GM04504 (cell line): ENCODE measurements around the gene EDNRA.
"Not testable (repeated sequence)": the region's sequence is repeated elsewhere in the genome, so short reads cannot be mapped to it uniquely, and the experiment has no call there.

ENCODE experiments used
- DNase-seq: peaks from one replicate; pipeline ENCODE4 v3.0.0-alpha.2; 2012; ENCODE audit warnings: low read depth

The EDNRA gene

DNA sequence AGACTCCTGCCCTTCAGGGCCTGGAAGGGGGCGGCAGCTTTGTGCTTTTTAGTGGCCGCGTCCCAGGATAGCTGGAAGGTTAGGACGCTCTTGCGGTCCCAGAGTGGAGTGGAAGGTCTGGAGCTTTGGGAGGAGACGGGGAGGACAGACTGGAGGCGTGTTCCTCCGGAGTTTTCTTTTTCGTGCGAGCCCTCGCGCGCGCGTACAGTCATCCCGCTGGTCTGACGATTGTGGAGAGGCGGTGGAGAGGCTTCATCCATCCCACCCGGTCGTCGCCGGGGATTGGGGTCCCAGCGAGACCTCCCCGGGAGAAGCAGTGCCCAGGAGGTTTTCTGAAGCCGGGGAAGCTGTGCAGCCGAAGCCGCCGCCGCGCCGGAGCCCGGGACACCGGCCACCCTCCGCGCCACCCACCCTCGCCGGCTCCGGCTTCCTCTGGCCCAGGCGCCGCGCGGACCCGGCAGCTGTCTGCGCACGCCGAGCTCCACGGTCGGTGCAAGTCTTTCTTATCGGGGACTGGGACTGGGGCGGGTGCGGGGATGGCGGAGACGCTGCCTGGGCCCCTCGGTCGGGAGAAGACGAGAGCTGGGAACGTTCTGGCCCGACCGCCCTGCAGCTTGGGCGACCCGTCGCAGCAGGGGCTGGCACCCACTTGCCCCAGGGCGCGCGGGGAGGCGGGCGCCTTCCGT lies at the start of gene EDNRA:
Gene EDNRA (plus strand): TSS at position 207 of the 686 bp plus-strand sequence. CDS start 4,585 bp downstream, outside the sequence.
- DNase-seq = no peak

DNA sequence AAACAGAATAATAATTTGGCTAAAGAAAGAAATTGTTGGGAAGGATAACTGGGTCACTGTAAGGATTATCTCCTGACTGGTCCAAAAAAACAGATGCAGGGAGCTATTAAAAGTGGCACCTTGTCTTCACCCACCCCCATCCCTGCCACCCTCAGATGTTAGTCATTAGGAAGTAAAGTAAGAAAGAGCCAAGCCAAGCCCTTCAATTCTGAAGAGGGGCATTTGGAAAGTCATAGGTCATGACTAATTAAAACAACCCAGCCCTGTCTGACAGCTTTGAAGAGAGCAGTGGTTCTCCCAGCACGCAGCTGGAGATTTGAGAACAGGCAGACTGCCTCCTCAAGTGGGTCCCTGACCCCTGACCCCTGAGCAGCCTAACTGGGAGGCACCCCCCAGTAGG lies 46.5 kb upstream of the EDNRA start:
- not testable (repeated sequence) for DNase-seq

DNA sequence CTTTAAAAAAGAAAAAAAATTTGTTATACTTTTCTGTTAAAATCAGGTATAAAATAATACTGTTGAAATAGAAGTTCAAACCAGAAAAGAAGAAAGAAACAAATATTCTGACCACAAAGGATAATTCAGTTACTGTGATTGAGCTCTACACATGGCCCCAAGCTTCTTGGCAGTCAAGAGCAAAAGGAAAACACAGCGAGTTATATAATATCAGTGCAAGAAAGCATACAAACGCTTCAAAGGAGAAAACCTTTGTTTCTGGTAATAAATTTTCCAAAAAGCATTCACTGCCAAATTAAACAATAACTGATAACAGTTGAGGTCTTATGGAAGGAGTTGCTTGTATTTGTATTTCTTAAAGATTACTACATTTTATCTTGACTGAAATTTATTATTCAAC lies 40.5 kb upstream of the EDNRA start:
- no peak for DNase-seq

DNA sequence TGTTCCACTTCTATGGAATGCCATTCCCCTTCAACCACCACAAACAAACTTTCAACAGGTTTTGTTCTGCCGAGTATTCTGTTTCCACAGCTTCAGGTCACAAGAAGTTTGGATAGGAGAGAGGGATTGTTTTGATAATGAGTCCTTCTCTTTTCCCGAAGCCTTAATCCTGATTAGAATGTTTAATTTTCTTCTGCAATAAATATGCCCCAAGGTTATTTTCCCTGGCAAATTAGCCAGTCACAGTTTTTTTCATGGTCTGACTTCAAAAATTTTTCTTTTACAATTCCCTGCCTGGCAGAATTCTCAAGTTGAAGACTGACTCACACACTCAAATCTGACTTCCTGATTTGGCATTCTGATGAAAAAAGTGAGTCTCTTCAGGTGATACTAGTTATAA lies 33.1 kb upstream of the EDNRA start:
- DNase-seq = no peak

DNA sequence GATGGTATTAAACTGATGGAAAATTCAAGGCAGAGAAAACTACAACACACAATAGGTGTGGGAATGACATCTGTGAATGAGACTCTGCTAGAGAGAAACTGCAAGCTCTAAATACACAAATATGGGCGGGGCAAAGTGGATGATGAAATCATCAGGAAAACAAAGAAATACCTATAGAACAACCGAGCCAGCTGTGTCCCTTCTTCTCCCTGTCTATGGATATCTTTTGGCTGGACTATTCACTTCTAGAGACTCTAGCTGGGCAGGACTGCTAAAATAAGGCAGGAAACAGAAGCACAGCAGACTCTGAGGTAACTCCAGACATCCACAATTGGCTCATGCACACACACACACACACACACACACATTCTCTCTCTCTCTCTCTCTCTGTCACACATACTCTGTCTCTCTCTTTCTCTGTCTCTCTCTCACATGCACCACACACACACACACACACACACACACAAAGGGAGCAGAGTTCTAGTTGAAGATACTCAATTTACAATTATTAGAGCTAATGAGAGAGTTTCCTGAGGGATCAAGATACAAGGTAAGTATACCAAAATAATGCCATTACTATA lies 27.2 kb upstream of the EDNRA start:
- DNase-seq = no peak

DNA sequence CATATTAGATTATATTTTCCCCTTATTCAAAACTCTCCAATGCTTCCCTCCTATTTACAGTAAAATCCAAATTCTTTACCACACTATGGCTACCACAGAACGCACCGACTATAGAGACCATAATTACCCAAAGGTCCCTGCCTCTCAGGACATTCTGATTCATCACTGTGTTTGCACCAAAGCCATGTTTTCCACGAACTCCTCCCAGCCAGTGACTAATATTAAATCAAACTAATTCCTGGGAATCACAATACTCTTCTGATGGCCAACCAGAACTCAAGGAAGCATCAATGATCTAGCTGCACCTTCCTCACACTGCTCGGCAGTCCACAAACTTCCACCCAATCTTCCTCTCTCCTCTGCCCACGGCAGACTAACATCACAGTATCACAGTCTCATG lies 24.2 kb upstream of the EDNRA start:
- no peak for DNase-seq

DNA sequence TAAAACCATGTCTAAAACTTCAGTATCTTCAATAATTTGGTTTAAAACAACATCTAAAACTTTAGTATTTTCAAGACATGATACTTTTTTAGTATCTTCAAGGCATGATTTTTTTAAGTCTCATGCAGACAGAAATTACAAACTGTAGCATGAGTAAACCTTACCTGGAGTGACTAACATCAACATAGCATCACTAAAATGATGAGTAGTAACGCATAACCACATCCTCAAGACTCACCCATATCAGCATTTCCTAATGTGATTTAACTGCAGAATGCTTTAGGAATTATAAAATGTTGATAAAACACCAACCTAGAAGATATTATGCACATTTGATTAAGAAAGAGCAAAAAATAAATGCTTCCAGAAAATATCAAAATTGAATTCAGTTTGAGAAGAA lies 19.7 kb upstream of the EDNRA start:
- no peak for DNase-seq

DNA sequence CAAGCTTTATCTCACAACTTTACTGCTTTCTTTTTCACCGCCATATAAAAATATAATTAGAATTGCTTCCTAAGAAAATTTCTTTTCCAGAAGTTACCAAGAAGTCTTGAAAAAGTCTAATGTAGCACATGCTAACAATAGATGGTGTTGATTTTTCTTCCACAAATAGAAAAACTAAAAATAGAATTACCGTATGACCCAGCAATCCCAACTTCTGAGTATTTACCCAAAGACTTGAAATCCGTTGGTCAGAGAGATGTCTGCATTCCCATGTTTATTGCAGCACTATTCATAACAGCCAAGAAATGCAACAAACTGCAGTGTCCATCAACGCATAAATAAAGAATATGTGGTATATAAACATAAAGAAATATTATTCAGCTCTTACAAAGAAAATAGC lies 17.8 kb upstream of the EDNRA start:
- no peak for DNase-seq

DNA sequence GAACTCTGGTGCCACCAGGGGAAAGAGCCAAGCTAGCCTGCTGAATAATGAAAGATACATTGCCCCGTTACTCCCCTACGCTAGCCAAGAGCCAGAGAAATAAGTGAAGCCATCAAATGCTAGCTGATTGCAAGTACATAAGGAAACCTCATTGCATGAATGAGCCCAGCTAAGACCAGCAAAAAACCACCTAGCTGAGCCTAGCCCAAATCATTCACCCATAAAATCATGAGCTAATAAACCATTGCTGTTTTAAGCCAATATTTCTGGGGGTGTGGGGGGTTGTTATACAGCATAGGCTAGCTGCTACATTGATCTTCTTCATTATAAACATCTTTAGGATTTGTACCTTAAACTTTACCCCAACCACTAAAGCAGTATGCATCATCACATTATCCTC lies 15.4 kb upstream of the EDNRA start:
- no peak for DNase-seq

DNA sequence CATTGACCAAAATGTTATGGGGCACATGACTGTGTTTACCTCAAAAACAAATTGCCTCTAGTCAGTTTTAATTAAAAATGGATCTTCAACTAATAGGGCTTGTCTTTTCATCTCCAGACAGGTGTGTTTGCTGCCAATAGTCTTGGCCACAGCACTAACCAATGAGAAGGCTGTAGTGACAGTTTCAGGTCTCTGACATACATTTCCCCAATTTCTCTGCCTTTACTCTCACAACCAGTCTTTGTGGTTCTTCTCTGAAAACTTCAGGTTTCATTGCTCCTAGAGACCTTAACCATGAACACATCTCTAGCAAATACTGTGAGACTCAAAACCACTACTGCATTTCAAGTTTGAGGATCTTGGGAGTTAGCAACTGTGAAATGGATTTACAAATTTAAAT lies 3.5 kb upstream of the EDNRA start:
- no peak for DNase-seq

DNA sequence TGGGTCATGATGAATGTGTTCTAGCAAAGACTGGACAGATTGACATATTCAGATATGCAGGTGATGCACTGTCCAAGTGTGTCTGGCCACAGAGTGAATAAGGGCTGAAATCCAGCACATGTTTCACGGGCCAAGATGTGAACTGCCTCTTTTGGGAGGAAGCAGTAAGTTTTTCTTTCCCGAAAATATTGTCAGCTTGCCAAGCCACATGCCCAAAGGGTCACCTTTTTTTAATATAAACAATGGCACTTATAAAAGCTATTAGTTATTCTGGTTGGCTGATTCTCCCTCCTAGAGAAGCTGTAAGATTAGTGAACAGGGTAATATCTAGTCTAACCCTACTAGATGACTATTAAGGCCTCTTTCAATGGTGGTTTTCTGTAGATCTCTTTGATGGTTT lies 1.5 kb upstream of the EDNRA start:
- no peak for DNase-seq

DNA sequence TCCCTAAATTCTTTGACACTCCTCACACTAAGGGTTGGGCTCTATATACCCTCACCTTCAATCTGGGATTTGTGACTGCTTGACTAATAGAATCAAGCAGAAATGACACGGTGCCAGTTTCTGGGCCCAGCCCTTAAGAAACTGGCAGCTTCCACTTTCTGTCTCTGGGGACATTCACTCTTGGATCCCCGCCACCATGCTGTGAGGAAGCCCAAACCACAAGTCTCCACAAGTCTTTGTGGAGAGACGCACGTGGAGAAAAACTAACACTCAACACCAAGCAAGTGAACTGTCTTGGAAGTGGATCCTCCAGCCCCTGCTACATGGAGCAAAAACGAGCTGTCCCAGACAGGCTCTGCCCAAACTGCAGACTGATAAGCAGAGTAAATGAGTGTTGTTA lies 1.1 kb upstream of the EDNRA start:
- DNase-seq = no peak

DNA sequence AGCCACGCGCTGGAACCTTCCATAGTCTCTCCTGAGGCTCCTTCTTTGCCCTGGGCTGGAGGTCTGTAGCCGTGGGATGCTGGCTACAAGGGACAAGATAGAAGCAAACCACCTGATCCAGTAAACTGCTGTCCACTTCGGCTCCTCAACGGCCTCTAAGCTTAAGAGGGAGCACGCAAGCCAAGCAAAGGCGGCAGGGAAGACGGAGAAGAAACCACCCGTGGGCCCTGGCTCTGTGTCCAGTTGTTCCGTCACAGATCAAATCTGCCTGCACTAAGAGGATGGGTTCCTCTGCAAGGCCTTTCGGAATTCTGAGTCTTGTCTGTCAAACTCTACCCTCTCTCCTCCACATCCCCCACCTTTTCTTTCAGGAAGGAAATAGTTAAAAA lies 401 bp upstream of the EDNRA start:
- no peak for DNase-seq

DNA sequence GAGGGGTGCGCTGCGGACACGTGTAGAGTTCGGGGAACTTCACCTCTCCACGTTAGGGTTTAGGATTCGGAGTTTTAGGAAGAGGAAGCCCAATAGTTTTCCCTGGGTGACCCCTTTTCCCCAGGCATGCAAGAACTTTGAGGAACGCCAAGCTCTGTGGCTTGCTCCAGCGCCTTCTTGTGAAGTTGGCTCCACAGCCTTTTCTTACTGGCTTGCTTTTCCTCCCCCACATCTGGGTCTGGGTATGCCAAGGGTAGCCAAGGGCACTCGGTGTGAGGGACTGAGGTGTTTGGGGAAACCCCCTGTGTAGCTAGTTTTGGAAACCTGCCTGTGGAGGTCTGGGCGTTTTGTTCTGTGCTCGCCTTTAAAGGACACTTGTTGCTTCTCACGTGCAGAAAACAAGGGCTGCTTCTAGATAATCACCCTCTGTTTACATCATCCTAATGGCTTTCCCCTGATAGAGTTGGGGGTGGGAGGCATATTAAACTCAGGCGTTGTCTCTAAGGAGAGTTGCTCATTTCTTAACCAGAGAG lies 746 bp downstream of the EDNRA start:
- no peak for DNase-seq

DNA sequence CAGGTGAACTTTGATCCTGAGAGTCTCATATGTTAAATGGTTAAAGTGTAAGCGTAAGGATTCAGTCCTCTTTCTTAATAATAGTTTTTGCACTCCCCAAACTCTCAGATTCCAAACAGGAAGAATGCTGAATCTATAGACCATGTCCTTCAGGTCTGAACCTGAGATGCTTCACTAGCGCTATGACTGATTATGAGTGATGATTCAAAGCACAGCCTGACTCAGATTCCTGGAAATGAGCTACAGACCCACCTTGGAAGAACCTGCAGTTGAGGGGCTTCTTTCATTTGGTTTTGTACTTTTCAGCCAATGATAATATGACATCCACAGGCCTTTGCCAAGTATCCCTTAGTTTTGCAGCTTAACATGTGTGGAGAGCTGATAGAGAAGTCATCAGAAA lies 1.4 kb downstream of the EDNRA start:
- no peak for DNase-seq

DNA sequence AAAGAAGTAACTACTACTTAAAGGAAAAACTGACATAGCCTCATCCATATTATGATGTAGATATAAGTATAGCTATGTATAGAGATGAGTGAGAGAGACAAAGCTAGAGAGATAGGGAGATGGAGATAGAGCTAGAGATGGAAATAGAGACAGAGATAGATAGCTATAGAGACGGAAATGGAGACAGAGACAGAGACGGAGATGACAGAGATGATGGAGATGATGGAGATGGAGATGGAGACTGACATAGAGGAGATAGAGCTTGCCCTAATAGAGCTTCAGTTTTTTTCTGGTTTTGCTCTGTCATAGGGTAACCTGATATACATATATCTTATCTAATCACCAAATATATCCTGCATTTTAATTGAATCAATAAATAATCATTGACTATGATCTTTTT lies 4.3 kb downstream of the EDNRA start:
- DNase-seq = no peak

DNA sequence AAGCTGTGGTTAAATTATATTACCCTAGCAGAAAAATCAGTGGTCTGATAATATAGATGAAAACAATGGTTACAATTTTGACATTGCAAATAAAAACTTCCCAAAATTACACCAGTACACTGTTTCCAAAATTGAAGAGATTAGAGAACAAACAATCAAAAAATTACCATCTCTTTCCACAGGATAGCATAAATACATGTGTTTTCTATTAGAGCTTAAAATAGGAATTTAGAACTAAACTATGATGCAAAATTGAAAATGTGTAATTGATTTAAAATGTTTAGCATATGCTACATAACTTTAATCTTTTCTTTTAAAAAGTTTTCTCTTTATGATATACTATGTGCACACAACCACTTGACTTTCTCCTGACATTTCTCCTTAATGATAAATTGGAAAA lies 6.7 kb downstream of the EDNRA start:
- no peak for DNase-seq

DNA sequence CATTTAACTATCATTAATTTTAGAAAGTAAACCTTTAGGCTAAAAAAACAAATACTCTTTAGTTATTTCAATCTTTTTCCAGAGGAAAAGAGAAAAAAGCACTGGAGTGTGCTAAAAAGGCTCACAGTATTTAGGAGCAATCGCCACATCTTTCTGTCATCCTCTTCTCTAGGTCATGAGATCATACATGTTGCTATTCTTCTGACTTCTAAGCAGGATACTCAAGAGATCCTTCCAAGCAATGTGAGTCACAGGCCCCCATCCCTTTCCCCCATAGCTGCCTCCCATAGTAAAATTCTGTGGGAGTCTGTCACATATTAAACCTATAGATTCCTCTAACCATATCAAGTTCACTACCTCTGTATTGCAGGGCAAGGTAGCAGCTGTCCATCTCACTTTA lies 7.7 kb downstream of the EDNRA start:
- DNase-seq = no peak

DNA sequence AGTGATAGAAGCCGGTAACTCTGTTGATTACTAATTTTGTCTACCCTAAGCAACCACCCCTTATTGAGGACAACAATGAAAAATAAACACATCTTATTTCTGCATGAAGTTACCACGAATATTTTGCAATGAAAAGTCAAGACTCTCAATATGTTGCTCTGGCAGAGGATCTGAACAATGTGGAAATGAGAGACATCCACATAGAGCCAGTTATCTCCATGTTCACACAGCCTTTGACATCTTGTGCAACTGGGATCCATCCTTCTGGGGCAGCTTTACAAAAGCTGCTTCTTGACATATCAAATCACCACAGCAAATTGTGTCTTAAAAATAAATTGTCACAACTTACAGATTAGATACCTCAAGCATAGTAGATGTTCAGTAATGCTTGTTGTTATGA lies 10.2 kb downstream of the EDNRA start:
- no peak for DNase-seq

DNA sequence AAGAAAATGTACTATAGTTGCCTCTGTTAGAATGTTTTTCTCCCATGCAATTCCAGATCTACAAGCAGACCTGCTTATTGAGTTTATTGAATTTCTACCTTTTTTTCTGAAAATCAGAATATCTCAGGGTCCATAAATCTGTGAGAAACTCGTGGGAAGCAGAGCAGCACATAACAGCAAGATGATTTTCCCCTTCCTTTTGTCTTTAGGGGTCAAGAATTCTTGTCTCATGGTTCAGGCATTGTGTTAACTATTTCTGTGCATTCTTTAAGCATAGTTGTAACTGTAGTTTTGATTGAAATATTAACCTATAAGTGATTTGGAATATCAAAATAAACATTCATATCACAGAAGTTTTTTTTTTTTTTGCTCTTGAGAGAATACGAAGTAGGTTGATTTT lies 11.4 kb downstream of the EDNRA start:
- no peak for DNase-seq

DNA sequence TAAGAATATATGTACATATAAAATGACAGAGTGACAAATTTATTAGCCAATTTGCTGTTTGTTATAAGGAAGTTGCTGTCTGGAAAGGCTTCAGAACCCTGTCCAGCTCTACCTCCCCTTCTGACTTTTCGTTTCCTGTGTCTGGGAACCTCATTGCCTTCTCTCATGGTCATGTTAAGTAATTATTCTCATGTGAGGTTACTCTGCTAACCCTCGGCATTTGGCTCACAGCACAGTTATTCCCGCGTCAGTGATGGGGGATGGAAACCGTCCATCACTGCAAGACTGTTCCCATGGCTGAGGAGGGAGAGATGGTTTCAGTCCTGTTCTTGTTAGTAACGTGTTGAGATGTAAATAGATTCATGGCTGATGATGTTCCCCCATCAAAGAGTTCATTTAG lies 11.9 kb downstream of the EDNRA start:
- peak; percentile 34 for DNase-seq

DNA sequence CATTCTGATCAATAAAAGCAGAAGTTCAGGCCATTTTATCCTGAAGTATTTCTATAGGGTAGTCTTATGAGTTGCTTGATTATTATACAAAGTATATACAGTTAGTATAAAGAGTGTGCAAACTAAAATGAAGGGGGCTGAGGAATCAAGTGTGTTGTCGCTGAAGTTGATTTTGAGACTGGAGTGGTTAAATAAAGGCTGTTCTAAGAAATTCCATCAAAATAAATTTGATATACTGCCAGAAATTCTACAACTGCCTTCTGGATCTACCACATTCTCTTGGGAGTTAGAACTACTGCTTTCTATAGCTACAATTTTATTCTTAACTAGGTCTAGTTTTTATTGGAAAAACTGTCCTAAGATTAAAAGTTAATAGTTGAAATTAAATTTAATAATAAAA lies 12.4 kb downstream of the EDNRA start:
- DNase-seq = no peak

DNA sequence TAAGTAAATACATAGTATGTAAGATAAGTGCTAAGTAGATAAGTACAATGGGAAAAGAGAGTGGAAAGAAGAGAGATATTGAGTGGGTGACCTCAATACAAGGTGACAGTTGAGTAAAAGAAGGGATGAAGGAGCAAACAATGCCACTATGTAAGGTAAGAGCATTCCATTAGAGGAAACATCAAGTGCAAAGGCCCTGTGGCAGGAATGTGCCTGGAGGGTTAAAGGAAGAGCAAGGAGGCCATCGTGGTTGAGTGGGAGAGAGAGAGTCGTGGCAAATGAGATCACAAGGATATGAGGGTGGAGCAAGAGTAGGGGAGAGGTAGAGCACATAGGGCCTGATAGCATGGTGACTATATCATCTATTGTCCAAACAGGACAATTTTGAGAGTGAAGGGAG lies 13.4 kb downstream of the EDNRA start:
- DNase-seq = no peak

DNA sequence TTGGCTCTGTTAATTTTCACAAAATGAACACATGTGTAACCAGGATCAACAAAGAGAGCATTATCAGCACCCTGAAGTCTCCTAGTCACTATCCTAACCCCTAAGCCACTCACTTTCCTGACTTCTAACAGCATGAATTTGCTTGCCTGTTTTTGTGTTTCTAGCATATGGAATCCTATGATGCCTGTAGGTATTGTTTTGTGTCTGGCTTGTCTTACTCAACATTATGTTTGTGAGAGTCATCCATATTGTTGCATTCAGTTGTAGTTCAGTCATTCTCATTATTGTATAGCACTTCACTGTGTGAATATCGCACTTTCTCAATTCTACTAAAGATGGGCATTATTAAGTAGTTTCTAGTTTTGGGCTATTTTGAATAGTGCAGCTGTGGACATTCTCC lies 15.6 kb downstream of the EDNRA start:
- DNase-seq = no peak
